Skeletal muscle tissue (tissue), 4 donors: Measurements from ENCODE around the gene PAPOLA. TPM values are rescaled to one million over a fixed set of nuclear protein-coding genes. Genes with fewer than 3 reads are reported as not detected.

Experiments used
- H3K27ac ChIP-seq: one replicate; pipeline ENCODE4 v1.7.0; 2013; ENCODE audit warnings: mild to moderate bottlenecking, low read depth, low read length, inconsistent platforms
- H3K27me3 ChIP-seq, 3 donors: one replicate each; pipeline ENCODE4 v1.7.0; 2013; ENCODE audit warnings: low read length in 3 of 3; ENCODE audit not compliant: control insufficient read depth in 3 of 3, insufficient read depth in 3 of 3
- H3K36me3 ChIP-seq, 3 donors: one replicate each; pipeline ENCODE4 v1.7.0; 2013; ENCODE audit warnings: low read length in 3 of 3; ENCODE audit not compliant: control insufficient read depth in 3 of 3, insufficient read depth in 3 of 3
- H3K4me1 ChIP-seq, 3 donors: one replicate each; pipeline ENCODE4 v1.7.0; 2013; ENCODE audit warnings: low read length in 3 of 3, mild to moderate bottlenecking in 3 of 3; ENCODE audit not compliant: control insufficient read depth in 3 of 3, insufficient read depth in 3 of 3
- H3K4me3 ChIP-seq, 3 donors: one replicate each; pipeline ENCODE4 v1.7.0; 2013; ENCODE audit warnings: low read length in 3 of 3
- H3K9ac ChIP-seq, 3 donors: one replicate each; pipeline ENCODE4 v1.7.0; 2013; ENCODE audit warnings: low read length in 3 of 3, mild to moderate bottlenecking in 3 of 3, moderate library complexity in 2 of 3, low read depth in 1 of 3
- H3K9me3 ChIP-seq, 3 donors: one replicate each; pipeline ENCODE4 v1.7.0; 2013; ENCODE audit warnings: low read length in 3 of 3; ENCODE audit not compliant: control insufficient read depth in 3 of 3
- total RNA-seq: library from RNA; depleted of rRNA; stranded (reverse); fragments of >200 nt; gene quantifications from one replicate; pipeline ENCODE4 v1.2.3, GENCODE V29; 2014
- donor health status: Osteomylitis.

Gene PAPOLA
- total RNA-seq, 1 donor from 2014 or later = 117 TPM

- H3K4me3 ChIP-seq = no peak overlapping the region
- H3K27me3 ChIP-seq = no peaks in the 10 kb centered on the region
- H3K36me3 ChIP-seq = no peaks in the 10 kb centered on the region
- no peak overlapping the region for H3K27ac ChIP-seq
- H3K9me3 ChIP-seq = no peaks in the 10 kb centered on the region
- H3K4me1 ChIP-seq = peaks cover 4 to 12% (median 8%) of the 10 kb centered on the region in 3 donors
- no peak overlapping the region for H3K9ac ChIP-seq
Observed at GRCh38 chr14:96574633-96575632, 72.8 kb downstream of the PAPOLA start.

GRCh38 chr14:96576359-96576758, 74.2 kb downstream of the PAPOLA start:
- peaks cover 4 to 12% (median 8%) of the 10 kb centered on the region in 3 donors for H3K4me1 ChIP-seq
- H3K36me3 ChIP-seq = no peaks in the 10 kb centered on the region
- no peak overlapping the region for H3K27ac ChIP-seq
- H3K27me3 ChIP-seq = no peaks in the 10 kb centered on the region
- H3K4me3 ChIP-seq = no peak overlapping the region
- H3K9me3 ChIP-seq = no peaks in the 10 kb centered on the region
- H3K9ac ChIP-seq = no peak overlapping the region

- Histone ChIP-seq H3K27ac (no peak overlapping the region), H3K9ac (no peak overlapping the region), H3K9me3 (no peaks in the 10 kb centered on the region), H3K36me3 (no peaks in the 10 kb centered on the region), H3K4me3 (no peak overlapping the region), H3K4me1 (peaks cover 4 to 12% (median 8%) of the 10 kb centered on the region in 3 donors), H3K27me3 (peaks cover 0 to under 1% (median 0%) of the 10 kb centered on the region in 3 donors)
Observed at GRCh38 chr14:96576937-96577336, 74.8 kb downstream of the PAPOLA start.

GRCh38 chr14:96578619-96579018, 76.4 kb downstream of the PAPOLA start:
- peaks cover 3 to 12% (median 7%) of the 10 kb centered on the region in 3 donors for H3K27me3 ChIP-seq
- H3K27ac ChIP-seq = no peak overlapping the region
- no peaks in the 10 kb centered on the region for H3K9me3 ChIP-seq
- H3K4me3 ChIP-seq = no peak overlapping the region
- H3K9ac ChIP-seq = no peak overlapping the region
- peaks cover 4 to 12% (median 8%) of the 10 kb centered on the region in 3 donors for H3K4me1 ChIP-seq
- H3K36me3 ChIP-seq = no peaks in the 10 kb centered on the region

GRCh38 chr14:96579358-96579757, 77.2 kb downstream of the PAPOLA start:
- no peak overlapping the region for H3K4me3 ChIP-seq
- H3K36me3 ChIP-seq = no peaks in the 10 kb centered on the region
- peaks cover 4 to 8% (median 4%) of the 10 kb centered on the region in 3 donors for H3K4me1 ChIP-seq
- H3K27me3 ChIP-seq = peaks cover 7 to 19% (median 14%) of the 10 kb centered on the region in 3 donors
- H3K27ac ChIP-seq = no peak overlapping the region
- no peak overlapping the region for H3K9ac ChIP-seq
- H3K9me3 ChIP-seq = no peaks in the 10 kb centered on the region

- Histone ChIP-seq H3K27me3 (peaks cover 8 to 20% (median 18%) of the 10 kb centered on the region in 3 donors), H3K9me3 (no peaks in the 10 kb centered on the region), H3K36me3 (no peaks in the 10 kb centered on the region), H3K4me1 (peaks cover under 1 to 3% (median under 1%) of the 10 kb centered on the region in 3 donors), H3K27ac (no peak overlapping the region), H3K9ac (no peak overlapping the region), H3K4me3 (no peak overlapping the region)
Observed at GRCh38 chr14:96579855-96580254, 77.7 kb downstream of the PAPOLA start.

GRCh38 chr14:96580566-96580965, 78.4 kb downstream of the PAPOLA start:
- peaks cover 8 to 26% (median 19%) of the 10 kb centered on the region in 3 donors for H3K27me3 ChIP-seq
- no peak overlapping the region for H3K27ac ChIP-seq
- H3K4me3 ChIP-seq = no peak overlapping the region
- H3K36me3 ChIP-seq = no peaks in the 10 kb centered on the region
- H3K9me3 ChIP-seq = no peaks in the 10 kb centered on the region
- H3K9ac ChIP-seq = no peak overlapping the region
- H3K4me1 ChIP-seq = no peaks in the 10 kb centered on the region

GRCh38 chr14:96581026-96581425, 78.8 kb downstream of the PAPOLA start:
- H3K27ac ChIP-seq = no peak overlapping the region
- H3K9me3 ChIP-seq = no peaks in the 10 kb centered on the region
- H3K4me1 ChIP-seq = no peaks in the 10 kb centered on the region
- no peak overlapping the region for H3K9ac ChIP-seq
- H3K27me3 ChIP-seq = peaks cover 8 to 29% (median 23%) of the 10 kb centered on the region in 3 donors
- H3K36me3 ChIP-seq = no peaks in the 10 kb centered on the region
- H3K4me3 ChIP-seq = no peak overlapping the region

- H3K9me3 ChIP-seq = no peaks in the 10 kb centered on the region
- peaks cover 12 to 36% (median 31%) of the 10 kb centered on the region in 3 donors for H3K27me3 ChIP-seq
Observed at GRCh38 chr14:96581902-96582301, 79.7 kb downstream of the PAPOLA start.

GRCh38 chr14:96582411-96582961, 80.3 kb downstream of the PAPOLA start:
- Histone ChIP-seq H3K27me3 (peaks cover 14 to 42% (median 37%) of the 10 kb centered on the region in 3 donors), H3K9ac (no peak overlapping the region), H3K9me3 (no peaks in the 10 kb centered on the region), H3K4me1 (no peaks in the 10 kb centered on the region), H3K4me3 (no peak overlapping the region), H3K36me3 (no peaks in the 10 kb centered on the region), H3K27ac (no peak overlapping the region)

More at GRCh38 chr14:96581902-96582301, 79.7 kb downstream of the PAPOLA start:
- Histone ChIP-seq H3K27ac (no peak overlapping the region), H3K4me3 (no peak overlapping the region), H3K9ac (no peak overlapping the region), H3K4me1 (no peaks in the 10 kb centered on the region), H3K36me3 (no peaks in the 10 kb centered on the region)
